Measurements from ENCODE around the gene PAK4.

- no peak for TF ChIP-seq CTCF (IDR thresholded peaks at IDR 0.05)
- TF ChIP-seq POLR2AphosphoS5 (IDR thresholded peaks at IDR 0.05) = no peak
- TF ChIP-seq POLR2A (IDR thresholded peaks at IDR 0.05) = no peak
Observed at GRCh38 chr19:39148939-39149529, 23.4 kb downstream of the PAK4 start.
